GM12874 (cell line): ENCODE data around the gene EHF.

Experiments used
- TF ChIP-seq, protein P1 (sequence below): IDR thresholded peaks from 2 replicates; pipeline ENCODE4 v1.5.1; 2011; ENCODE audit warnings: low read depth, mild to moderate bottlenecking, control low read depth, low read length, moderate library complexity; ENCODE audit not compliant: insufficient read depth

Gene EHF

DNA sequence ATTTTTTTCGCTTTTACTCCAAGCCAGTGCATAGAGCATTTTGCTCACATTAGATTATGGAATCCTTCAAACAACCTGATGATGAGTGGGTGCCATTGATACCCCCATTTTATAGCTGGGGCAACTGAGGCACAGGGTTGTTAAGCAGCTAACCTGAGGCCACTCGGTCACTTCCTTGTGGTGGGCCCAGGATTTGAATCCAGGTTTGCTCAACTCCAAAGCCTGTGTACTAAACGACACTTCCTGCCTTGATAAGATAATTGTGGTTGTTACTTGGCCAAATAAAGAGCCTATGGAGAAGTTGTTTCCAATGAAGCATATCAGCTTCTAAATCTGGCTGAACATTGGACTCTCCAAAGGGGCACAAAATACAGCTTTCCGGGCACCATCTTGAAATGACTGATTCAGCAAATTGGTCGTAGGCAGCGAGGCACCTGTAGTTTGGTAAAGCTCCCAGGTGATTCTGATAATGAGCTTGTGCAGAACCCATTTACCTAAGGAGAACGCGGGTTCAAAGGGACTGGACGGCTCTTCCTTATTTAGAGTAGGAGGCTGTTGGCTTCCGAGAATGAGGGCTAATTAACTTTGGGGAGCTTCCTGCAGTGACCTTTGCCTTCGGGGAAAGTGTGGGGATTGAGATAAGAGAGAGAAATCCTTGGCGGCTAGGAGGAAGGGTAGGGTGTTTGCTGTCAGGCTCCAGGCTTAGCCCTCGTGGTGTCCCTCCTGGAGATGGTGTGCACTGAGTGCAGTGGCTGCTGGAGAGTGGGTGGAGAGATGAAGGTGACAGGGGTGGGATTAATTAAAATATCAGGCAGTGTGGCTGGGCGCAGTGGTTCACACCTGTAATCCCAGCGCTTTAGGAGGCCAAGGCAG lies 17.5 kb upstream of the EHF start:
- TF ChIP-seq, protein P1, sequence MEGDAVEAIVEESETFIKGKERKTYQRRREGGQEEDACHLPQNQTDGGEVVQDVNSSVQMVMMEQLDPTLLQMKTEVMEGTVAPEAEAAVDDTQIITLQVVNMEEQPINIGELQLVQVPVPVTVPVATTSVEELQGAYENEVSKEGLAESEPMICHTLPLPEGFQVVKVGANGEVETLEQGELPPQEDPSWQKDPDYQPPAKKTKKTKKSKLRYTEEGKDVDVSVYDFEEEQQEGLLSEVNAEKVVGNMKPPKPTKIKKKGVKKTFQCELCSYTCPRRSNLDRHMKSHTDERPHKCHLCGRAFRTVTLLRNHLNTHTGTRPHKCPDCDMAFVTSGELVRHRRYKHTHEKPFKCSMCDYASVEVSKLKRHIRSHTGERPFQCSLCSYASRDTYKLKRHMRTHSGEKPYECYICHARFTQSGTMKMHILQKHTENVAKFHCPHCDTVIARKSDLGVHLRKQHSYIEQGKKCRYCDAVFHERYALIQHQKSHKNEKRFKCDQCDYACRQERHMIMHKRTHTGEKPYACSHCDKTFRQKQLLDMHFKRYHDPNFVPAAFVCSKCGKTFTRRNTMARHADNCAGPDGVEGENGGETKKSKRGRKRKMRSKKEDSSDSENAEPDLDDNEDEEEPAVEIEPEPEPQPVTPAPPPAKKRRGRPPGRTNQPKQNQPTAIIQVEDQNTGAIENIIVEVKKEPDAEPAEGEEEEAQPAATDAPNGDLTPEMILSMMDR = no peak

DNA sequence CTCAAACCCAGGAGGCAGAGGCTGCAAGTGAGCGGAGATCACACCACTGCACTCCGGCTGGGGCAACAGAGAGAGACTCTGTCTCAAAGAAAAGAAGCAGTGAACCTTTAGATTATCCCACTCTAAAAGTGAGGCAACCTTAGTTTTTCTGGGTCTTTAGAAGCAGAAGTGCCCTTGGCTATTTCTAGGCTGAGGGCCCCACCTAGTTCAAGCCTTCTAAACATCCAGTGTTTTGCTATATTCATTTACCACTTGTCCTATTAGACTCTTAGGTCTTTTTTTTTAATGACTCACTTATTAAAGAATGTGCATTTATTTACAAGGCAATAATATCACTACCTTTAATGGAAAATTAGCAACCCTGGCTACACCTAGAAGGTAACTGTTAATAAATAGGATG lies 16.7 kb upstream of the EHF start:
- TF ChIP-seq, protein P1 = no peak

DNA sequence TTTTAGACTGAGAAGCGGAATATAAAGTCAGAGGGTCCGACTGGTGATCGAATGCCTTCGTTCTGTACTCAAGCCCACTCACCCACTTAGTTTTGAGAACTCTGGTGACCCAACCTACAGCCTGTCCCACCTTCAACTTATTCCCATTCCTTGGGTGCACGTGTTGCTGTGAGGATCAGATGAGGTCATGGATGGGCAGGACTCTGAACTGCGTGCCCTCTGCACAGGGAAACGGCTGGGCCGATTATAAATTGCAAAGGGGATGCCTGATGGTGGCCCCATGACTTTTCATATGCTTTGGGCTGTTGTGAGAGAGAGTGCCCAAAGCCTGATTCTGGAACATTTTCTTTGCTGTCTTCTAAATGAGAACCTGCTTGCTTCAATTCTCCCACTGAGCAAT lies 16.0 kb upstream of the EHF start:
- TF ChIP-seq, protein P1 = no peak

DNA sequence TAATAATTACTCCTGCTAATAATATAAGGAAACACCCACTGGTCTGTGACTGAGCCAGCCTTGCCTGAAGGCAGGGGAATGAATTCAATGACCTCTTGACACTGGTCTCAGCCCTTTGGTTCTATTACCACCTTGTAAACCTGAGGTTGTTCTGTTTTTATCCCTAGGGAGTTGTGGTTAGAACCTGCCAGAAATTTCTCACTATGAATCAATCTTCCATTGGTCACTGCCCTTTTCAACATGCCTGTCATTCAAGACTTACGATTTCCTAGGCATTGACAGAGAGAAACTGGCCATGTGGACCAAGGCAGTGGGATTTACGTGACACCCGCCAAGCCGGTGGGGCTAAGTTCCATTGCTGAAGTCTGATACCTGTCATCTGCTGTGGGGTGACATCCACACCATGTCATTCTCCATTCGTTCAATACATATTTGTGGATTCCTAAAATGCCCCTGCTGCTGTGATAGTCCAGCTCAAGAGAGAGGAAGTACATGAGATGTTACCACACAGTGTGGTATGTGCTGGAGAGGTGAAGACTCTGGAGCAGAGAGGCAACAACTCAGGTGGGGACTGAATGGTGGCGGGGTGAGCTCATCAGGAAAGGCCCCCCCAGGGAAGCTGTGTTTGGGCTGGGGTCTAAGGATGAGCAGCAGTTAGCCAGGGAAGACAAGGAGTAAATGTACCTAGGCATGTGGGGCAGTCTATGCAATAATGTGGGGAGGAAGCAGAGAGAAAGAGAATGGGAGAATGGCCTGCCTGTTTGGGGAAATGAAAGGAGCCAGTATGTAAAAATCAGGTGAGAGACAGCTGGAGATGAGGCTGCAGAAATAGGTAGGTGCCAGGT lies 15.2 kb upstream of the EHF start:
- TF ChIP-seq, protein P1 = no peak

DNA sequence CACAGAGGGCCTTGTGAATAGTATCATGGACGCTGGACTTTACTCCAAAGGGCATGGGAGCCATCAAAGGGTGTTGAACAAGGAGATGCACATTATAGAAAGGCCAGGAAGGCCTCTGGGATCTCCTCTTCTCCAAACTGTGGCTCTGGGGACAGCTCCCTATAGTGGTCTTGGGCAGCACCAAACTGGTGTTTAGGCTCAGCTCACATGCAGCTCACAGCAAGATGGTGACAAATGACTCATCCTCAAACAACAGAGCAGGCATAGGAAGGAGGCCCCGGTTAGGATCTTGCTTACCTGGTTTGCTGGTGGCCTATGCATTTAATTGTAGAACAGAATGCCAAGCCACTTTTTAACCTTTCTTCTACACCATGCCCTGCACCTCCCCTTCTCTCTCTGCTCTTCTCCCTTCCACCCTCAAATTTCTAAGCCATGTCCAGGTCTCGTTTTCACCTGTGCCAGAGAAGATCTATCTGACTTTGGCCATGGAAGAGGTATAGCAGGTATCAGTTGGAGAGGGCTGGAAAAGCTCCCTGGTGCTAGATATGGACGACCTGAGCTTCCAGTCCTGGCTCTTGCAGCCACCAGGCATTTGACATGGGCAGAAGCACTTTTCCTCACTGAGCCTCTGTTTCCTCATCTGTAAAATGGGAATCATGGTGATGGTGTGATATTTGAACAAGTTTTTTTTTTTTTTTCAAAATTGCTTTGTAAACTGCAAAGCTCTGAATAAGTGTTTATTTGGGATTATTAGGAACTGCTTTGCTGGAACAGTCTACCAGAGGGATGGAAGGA lies 14.4 kb upstream of the EHF start:
- TF ChIP-seq, protein P1 = no peak

DNA sequence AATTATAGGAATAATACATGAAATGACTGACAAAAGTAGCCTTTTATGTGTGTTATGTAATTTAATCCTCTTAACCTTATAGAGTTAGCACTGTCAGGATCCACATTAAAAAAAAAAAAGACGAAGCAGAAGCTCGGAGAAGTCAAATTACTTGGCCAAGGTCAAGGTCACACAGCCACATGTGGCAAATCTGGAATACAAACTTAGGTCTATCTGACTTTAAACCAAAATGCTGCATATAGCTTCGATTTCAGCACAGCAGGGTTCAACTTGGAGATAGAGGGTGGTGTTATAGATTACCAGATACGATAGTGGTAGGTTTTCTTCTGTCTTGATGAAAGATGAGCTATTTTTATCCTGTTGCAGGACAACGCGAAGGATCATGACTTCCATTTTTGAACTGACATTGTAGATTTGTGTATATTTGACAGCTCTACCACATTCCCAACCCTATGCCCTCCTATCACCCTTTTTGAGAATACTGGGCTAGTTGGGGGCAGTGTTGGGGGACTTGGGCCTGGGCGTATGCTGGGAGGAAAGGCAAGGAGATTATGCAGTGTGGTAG lies 11.6 kb upstream of the EHF start:
- TF ChIP-seq, protein P1 = no peak
